GM12878 (cell line): ENCODE results near the gene DNAAF1. TPM values are rescaled to one million over a fixed set of nuclear protein-coding genes. Genes with fewer than 3 reads are reported as not detected.
A peak's percentile ranks its signal among the peaks of the same experiment; 100 is the strongest.

ENCODE experiments used
- ATAC-seq: fragments of 200-7000 bp; cut with Tn5 transposase; 3 replicates; pipeline ENCODE4 v1.9.1; 2020; ENCODE audit warnings: mild to moderate bottlenecking, moderate library complexity
- BruUV-seq: library from RNA; stranded (reverse); fragments of 400-500 nt; replicated peaks from 2 replicates; lab custom pipeline; 2021; lab: Mats Ljungman, UMichigan
- CTCF ChIA-PET: fragments of 300-600 bp; sonication (Branson Sonifier 250); formaldehyde crosslinking; extraction: SDS; loops from one replicate; lab custom pipeline; 2021; ENCODE audit warnings: inconsistent platforms; lab: Yijun Ruan, JAX
- POLR2A ChIA-PET: fragments of 350-600 bp; formaldehyde crosslinking; extraction: SDS; loops from one replicate; lab custom pipeline; 2021; ENCODE audit warnings: inconsistent platforms; lab: Charles Lee
- RAD21 ChIA-PET: fragments of 300-600 bp; sonication (Branson Sonifier 250); formaldehyde crosslinking; loops from one replicate; lab custom pipeline; 2023; ENCODE audit warnings: antibody characterized with exemption; ENCODE audit not compliant: unreplicated experiment; lab: Charles Lee
- SMC1A ChIA-PET: fragments of 300-600 bp; sonication (Branson Sonifier 250); formaldehyde crosslinking; loops from one replicate; lab custom pipeline; 2023; ENCODE audit not compliant: unreplicated experiment, uncharacterized antibody; lab: Charles Lee
- DNase-seq: peaks from one replicate; pipeline ENCODE4 v3.0.0-alpha.2; 2011; ENCODE audit warnings: low read depth, low spot score
- FAIRE-seq: peaks from 3 replicates; lab custom pipeline; 2011; peaks lifted over from hg19 to GRCh38; lab: Jason Lieb, UNC
- H2AFZ ChIP-seq: 2 replicates; pipeline ENCODE4 v1.6.0; 2011; ENCODE audit warnings: low read depth, low read length, control low read depth; ENCODE audit not compliant: control insufficient read depth
- H3K27ac ChIP-seq: 2 replicates; pipeline ENCODE4 v1.5.1; 2011; ENCODE audit warnings: control low read depth; ENCODE audit not compliant: control insufficient read depth, insufficient read depth
- H3K27me3 ChIP-seq, 2 experiments: replicated peaks in 1 of 2; 2 replicates each; pipeline versions ENCODE4 v1.6.0 to v1.6.1; 2011; ENCODE audit warnings: low read length in 1 of 2; ENCODE audit not compliant: control insufficient read depth in 2 of 2, insufficient read depth in 2 of 2
- H3K36me3 ChIP-seq, 2 experiments: 2 replicates each; pipeline ENCODE4 v1.5.1; 2011; ENCODE audit warnings: low read length in 1 of 2; ENCODE audit not compliant: control insufficient read depth in 2 of 2, insufficient read depth in 2 of 2
- H3K4me1 ChIP-seq: 2 replicates; pipeline ENCODE4 v1.6.1; 2011; ENCODE audit warnings: mild to moderate bottlenecking, low read length, moderate library complexity, mixed read lengths; ENCODE audit not compliant: control insufficient read depth, insufficient read depth
- H3K4me2 ChIP-seq: 2 replicates; pipeline ENCODE4 v1.6.0; 2011; ENCODE audit warnings: control low read depth; ENCODE audit not compliant: control insufficient read depth, insufficient read depth
- H3K4me3 ChIP-seq: fragments of 200-600 bp; sonication (generic); 2 replicates; pipeline ENCODE4 v1.5.1; 2016
- H3K79me2 ChIP-seq: 2 replicates; pipeline ENCODE4 v1.6.0; 2011; ENCODE audit warnings: low read length; ENCODE audit not compliant: control insufficient read depth, insufficient read depth
- H3K9ac ChIP-seq: 2 replicates; pipeline ENCODE4 v1.8.0; 2011; ENCODE audit warnings: low read length, control low read depth, mixed read lengths; ENCODE audit not compliant: control insufficient read depth, insufficient read depth
- H3K9me3 ChIP-seq: replicated peaks from 3 replicates; pipeline ENCODE4 v1.5.1; 2011; ENCODE audit warnings: mild to moderate bottlenecking, low read length; ENCODE audit not compliant: control insufficient read depth, insufficient read depth
- H4K20me1 ChIP-seq: 2 replicates; pipeline ENCODE4 v1.6.0; 2011; ENCODE audit not compliant: control insufficient read depth, insufficient read depth
- BHLHE40 ChIP-seq, 2 experiments: fragments of 450-650 bp in 1 of 2; IDR thresholded peaks; 2 replicates each; pipeline ENCODE4 v1.6.1; 2011 to 2017; ENCODE audit warnings: low read depth in 2 of 2, borderline replicate concordance in 1 of 2, improper control_type of control experiment in 1 of 2, low read length in 1 of 2, mild to moderate bottlenecking in 1 of 2
- HDAC2 ChIP-seq: fragments of 200-600 bp; sonication (generic); IDR thresholded peaks from 2 replicates; pipeline ENCODE4 v1.6.1; 2017
- HDAC6 ChIP-seq: fragments of 200-600 bp; sonication (generic); IDR thresholded peaks from one replicate; pipeline ENCODE4 v1.8.0; 2017; ENCODE audit warnings: antibody characterized with exemption; ENCODE audit not compliant: unreplicated experiment
- HSF1 ChIP-seq: fragments of 150-350 bp; IDR thresholded peaks from 2 replicates; pipeline ENCODE4 v1.6.1; 2014; ENCODE audit warnings: mild to moderate bottlenecking, low read depth, low read length
- IKZF1 ChIP-seq: fragments of 450-650 bp; conservative IDR thresholded peaks from 2 replicates; pipeline ENCODE4 v1.6.1; 2017; ENCODE audit warnings: antibody characterized with exemption, mild to moderate bottlenecking
- KLF5 ChIP-seq: fragments of 450-650 bp; IDR thresholded peaks from 2 replicates; pipeline ENCODE4 v1.6.1; 2014; ENCODE audit warnings: mild to moderate bottlenecking; ENCODE audit not compliant: partially characterized antibody
- MEF2A ChIP-seq: IDR thresholded peaks from 2 replicates; pipeline ENCODE4 v1.6.1; 2011; ENCODE audit warnings: low read depth, mild to moderate bottlenecking, low read length, moderate library complexity; ENCODE audit not compliant: insufficient read depth
- NFYA ChIP-seq: IDR thresholded peaks from 2 replicates; pipeline ENCODE4 v1.6.1; 2011; ENCODE audit warnings: low read depth, mild to moderate bottlenecking, low read length, improper control_type of control experiment, borderline replicate concordance
- NKRF ChIP-seq: fragments of 450-650 bp; conservative IDR thresholded peaks from 2 replicates; pipeline ENCODE4 v1.6.1; 2017; ENCODE audit warnings: mild to moderate bottlenecking, moderate library complexity
- NR2F1 ChIP-seq: fragments of 450-650 bp; conservative IDR thresholded peaks from 2 replicates; pipeline ENCODE4 v1.6.1; 2017; ENCODE audit warnings: mild to moderate bottlenecking
- POLR2AphosphoS2 ChIP-seq: IDR thresholded peaks from 2 replicates; pipeline ENCODE4 v1.6.1; 2011; ENCODE audit warnings: low read depth, mild to moderate bottlenecking, low read length, improper control_type of control experiment, moderate library complexity
- POLR2AphosphoS5 ChIP-seq: IDR thresholded peaks from 2 replicates; pipeline ENCODE4 v1.6.1; 2011; ENCODE audit warnings: mild to moderate bottlenecking, low read length, inconsistent platforms
- RCOR1 ChIP-seq: conservative IDR thresholded peaks from 2 replicates; pipeline ENCODE4 v1.6.1; 2012; ENCODE audit warnings: low read depth, low read length, improper control_type of control experiment
- REST ChIP-seq: IDR thresholded peaks from 2 replicates; pipeline ENCODE4 v1.6.1; 2012; ENCODE audit warnings: mild to moderate bottlenecking, low read depth, low read length
- SMAD5 ChIP-seq: IDR thresholded peaks from 2 replicates; pipeline ENCODE4 v1.6.1; 2016; ENCODE audit warnings: antibody characterized with exemption, low read depth
- YBX1 ChIP-seq: fragments of 450-650 bp; IDR thresholded peaks from 2 replicates; pipeline ENCODE4 v1.6.1; 2016; ENCODE audit warnings: antibody characterized with exemption
- ZBTB33 ChIP-seq: fragments of 450-650 bp; IDR thresholded peaks from 2 replicates; pipeline ENCODE4 v1.6.1; 2017; ENCODE audit warnings: mild to moderate bottlenecking
- WGBS: methylation state at CpG from one replicate; pipeline ENCODE4 v1.1.6; 2016; ENCODE audit warnings: low lambda C conversion rate; ENCODE audit not compliant: insufficient replicate concordance, insufficient coverage; ENCODE audit errors: missing lambda C conversion rate; 5-methylcytosine and 5-hydroxymethylcytosine counted together
- in situ Hi-C: fragments of 300-500 bp; cut with MboI; formaldehyde crosslinking; loops from 9 replicates; pipeline ENCODE4 v1.14.3; 2018; ENCODE audit warnings: mixed read lengths
- intact Hi-C: fragments of 100-400 bp; cut with micrococcal nuclease; formaldehyde crosslinking; loops from one replicate; pipeline ENCODE4 v1.14.2; 2022; ENCODE audit not compliant: unreplicated experiment
- polyA plus RNA-seq, 11 experiments: library from polyadenylated mRNA; depleted of rRNA in 4 of 11; unstranded in 6 of 11; stranded (reverse) in 5 of 11; fragments of >200 nt; fragmentation: Nextera tagmentation in 4 of 11; fragmentation: Illumina TruSeq in 1 of 11; extraction: Ambion mirVana in 4 of 11; extraction: Trizol in 1 of 11; gene quantifications; 1 replicate in 1 of 11; 2 replicates in 10 of 11; pipeline versions ENCODE4 v1.2.1 to v1.2.3, GENCODE V29; 2011 to 2016; ENCODE audit warnings: inconsistent platforms in 2 of 11, missing spikeins in 2 of 11, low read depth in 1 of 11
- total RNA-seq, 4 experiments: library from RNA; depleted of rRNA in 3 of 4; stranded (reverse); fragments of >200 nt in 3 of 4; fragmentation: Illumina TruSeq in 1 of 4; extraction: Trizol in 1 of 4; gene quantifications; 2 replicates each; pipeline versions ENCODE4 v1.2.1 to v1.2.3, GENCODE V29; 2013 to 2021

Gene DNAAF1
- total and polyA plus RNA-seq, 10 of the 15 experiments (the other 5 are each of a cell fraction or from before 2014, with no cell fraction given): 0.02 to 0.76 (median 0.08) TPM; not detected in 6

GRCh38 chr16:84110527-84110926 is 34.6 kb upstream of the DNAAF1 start:
- RAD21 ChIA-PET: no interaction called here
- intact Hi-C loops (no loop called here), in situ Hi-C loops (no loop called here)
- DNase-seq (no peak), FAIRE-seq (no peak), ATAC-seq (peak; percentile 65)
- BruUV-seq: no TSS peak
- POLR2A ChIA-PET: no interaction called here
- Histone ChIP-seq H3K4me3 (no peak overlapping the region; the same call in 1 of the 2 replicates), H3K79me2 (peaks cover 51% of the 10 kb centered on the region), H3K9me3 (no peaks in the 10 kb centered on the region), H2AFZ (no peak overlapping the region), H3K9ac (no peak overlapping the region), H3K27ac (no peak overlapping the region), H3K27me3 (no peaks in the 10 kb centered on the region), H3K4me1 (peaks cover 20% of the 10 kb centered on the region), H4K20me1 (0 out of 2 replicates have a peak, but pooled peaks cover 4% of the 10 kb centered on the region), H3K4me2 (peak overlapping the region; percentile 11; the same call in 1 of the 2 replicates), H3K36me3 (no peaks in the 10 kb centered on the region)
- WGBS: 88% methylated on average over 3 of the region's 3 CpGs
- SMC1A ChIA-PET: interaction anchor here (1.6 kb wide), 1 partner anchor 10 kb away, joined by 4 read pairs; no protein-coding TSS in a partner anchor
- CTCF ChIA-PET: interaction anchor here (1.1 to 1.2 kb wide), 2 partner anchors 10 to 76 kb away, joined by 3 read pairs; partner anchors contain the start of gene TAF1C
- TF ChIP-seq SMAD5: no peak
- no peak for TF ChIP-seq BHLHE40 (IDR thresholded peaks at IDR 0.05; ENCODE audit: borderline replicate concordance in 1 of 2, low read depth in 2 of 2, low read length in 1 of 2)
- TF ChIP-seq RCOR1: no peak
- no peak for TF ChIP-seq HDAC6
- TF ChIP-seq HDAC2: no peak
- TF ChIP-seq NFYA: no peak
- TF ChIP-seq YBX1: no peak
- no peak for TF ChIP-seq NR2F1
- no peak for TF ChIP-seq POLR2AphosphoS5
- no peak for TF ChIP-seq NKRF
- TF ChIP-seq IKZF1: no peak
- TF ChIP-seq KLF5: no peak
- no peak for TF ChIP-seq MEF2A
- no peak for TF ChIP-seq POLR2AphosphoS2
- TF ChIP-seq ZBTB33: no peak
- TF ChIP-seq HSF1: no peak
- no peak for TF ChIP-seq REST
